GM21529 (cell line): ENCODE data around the gene SSX5.
"Not testable (repeated sequence)": the region's sequence is repeated elsewhere in the genome, so short reads cannot be mapped to it uniquely, and the experiment has no call there.

Experiments
- ATAC-seq: cut with Tn5 transposase; IDR thresholded peaks from one replicate; pipeline ENCODE4 v1.9.1; 2021; ENCODE audit not compliant: unreplicated experiment

SSX5 gene

GRCh38 chrX:48196745-48197201, at the start of gene SSX5:
Gene SSX5, minus strand, starts transcription at chrX:48196795. Its CDS starts 1,437 bp downstream, at chrX:48195358.
- ATAC-seq: no peak

GRCh38 chrX:48224196-48224595, 27.6 kb upstream of the SSX5 start:
- not testable (repeated sequence) for ATAC-seq

GRCh38 chrX:48214341-48214740, 17.7 kb upstream of the SSX5 start:
- not testable (repeated sequence) for ATAC-seq

GRCh38 chrX:48190024-48190423, 6.6 kb downstream of the SSX5 start:
- ATAC-seq: not testable (repeated sequence)

GRCh38 chrX:48181882-48182281, 14.7 kb downstream of the SSX5 start:
- not testable (repeated sequence) for ATAC-seq

GRCh38 chrX:48180811-48181210, 15.8 kb downstream of the SSX5 start:
- no peak for ATAC-seq

- no peak for ATAC-seq
Measured at GRCh38 chrX:48179691-48180090, 16.9 kb downstream of the SSX5 start.

GRCh38 chrX:48166322-48166721, 30.3 kb downstream of the SSX5 start:
- not testable (repeated sequence) for ATAC-seq

GRCh38 chrX:48165241-48165640, 31.4 kb downstream of the SSX5 start:
- ATAC-seq: no peak

GRCh38 chrX:48156014-48156413, 40.6 kb downstream of the SSX5 start:
- no peak for ATAC-seq

- ATAC-seq: no peak
Measured at GRCh38 chrX:48154796-48155195, 41.8 kb downstream of the SSX5 start.

GRCh38 chrX:48153769-48154168, 42.8 kb downstream of the SSX5 start:
- no peak for ATAC-seq

- not testable (repeated sequence) for ATAC-seq
Measured at GRCh38 chrX:48142697-48143096, 53.9 kb downstream of the SSX5 start.

GRCh38 chrX:48141810-48142508, 54.6 kb downstream of the SSX5 start:
- ATAC-seq: not testable (repeated sequence)

- ATAC-seq: not testable (repeated sequence)
Measured at GRCh38 chrX:48139076-48139475, 57.5 kb downstream of the SSX5 start.
